Ishikawa (cell line): ENCODE measurements around the gene SORBS2.

Source experiments
- CEBPB ChIP-seq: IDR thresholded peaks from 2 replicates; pipeline ENCODE4 v1.6.1; 2012
- CREB1 ChIP-seq: IDR thresholded peaks from 2 replicates; pipeline ENCODE4 v1.6.1; 2012; ENCODE audit warnings: low read depth
- EGR1 ChIP-seq: IDR thresholded peaks from 2 replicates; pipeline ENCODE4 v1.6.1; 2012
- EP300 ChIP-seq: IDR thresholded peaks from 2 replicates; pipeline ENCODE4 v1.6.1; 2012; ENCODE audit warnings: borderline replicate concordance
- FOXM1 ChIP-seq: IDR thresholded peaks from 2 replicates; pipeline ENCODE4 v1.6.1; 2012; ENCODE audit warnings: low read depth, borderline replicate concordance
- MAX ChIP-seq: IDR thresholded peaks from 2 replicates; pipeline ENCODE4 v1.6.1; 2012
- NFIC ChIP-seq: IDR thresholded peaks from 2 replicates; pipeline ENCODE4 v1.6.1; 2012
- RAD21 ChIP-seq: IDR thresholded peaks from 2 replicates; pipeline ENCODE4 v1.6.1; 2012; ENCODE audit warnings: low read depth
- REST ChIP-seq: IDR thresholded peaks from 2 replicates; pipeline ENCODE4 v1.6.1; 2012; ENCODE audit warnings: low read depth, mild to moderate bottlenecking
- TAF1 ChIP-seq: IDR thresholded peaks from 2 replicates; pipeline ENCODE4 v1.6.1; 2012; ENCODE audit warnings: low read depth, mild to moderate bottlenecking
- TCF12 ChIP-seq: IDR thresholded peaks from 2 replicates; pipeline ENCODE4 v1.6.1; 2012; ENCODE audit warnings: low read depth
- TEAD4 ChIP-seq: IDR thresholded peaks from 2 replicates; pipeline ENCODE4 v1.6.1; 2012
- YY1 ChIP-seq: IDR thresholded peaks from 2 replicates; pipeline ENCODE4 v1.6.1; 2012; ENCODE audit warnings: low read depth
- ZBTB7A ChIP-seq: IDR thresholded peaks from 2 replicates; pipeline ENCODE4 v1.6.1; 2012; ENCODE audit warnings: low read depth
- TF ChIP-seq, protein P1 (sequence below): IDR thresholded peaks from 2 replicates; pipeline ENCODE4 v1.6.1; 2012

Gene SORBS2

DNA sequence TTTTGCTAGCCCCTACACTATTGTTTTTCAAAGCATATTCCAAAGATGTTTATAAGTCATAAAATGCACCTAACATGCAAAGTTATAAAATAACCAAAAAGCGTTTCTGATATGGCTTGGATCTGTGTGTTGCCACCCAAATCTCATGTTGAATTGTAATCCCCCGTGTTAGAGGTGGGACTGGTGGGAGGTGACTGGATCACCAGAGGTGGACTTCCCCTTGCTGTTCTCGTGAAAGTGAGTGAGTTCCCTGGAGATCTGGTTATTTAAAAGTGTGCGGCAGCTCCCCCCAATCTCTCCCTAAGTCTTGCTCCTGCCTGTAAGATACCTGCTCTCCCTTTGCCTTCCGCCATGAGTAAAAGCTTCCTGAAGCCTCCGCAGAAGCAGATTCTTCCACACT, 22.8 kb upstream of the SORBS2 start:
- TF ChIP-seq ZBTB7A (no peak), TAF1 (no peak), RAD21 (no peak), TCF12 (no peak), NFIC (no peak), EP300 (no peak), EGR1 (no peak), FOXM1 (no peak), CEBPB (no peak), TEAD4 (no peak), YY1 (no peak), MAX (no peak), CREB1 (no peak)
- TF ChIP-seq, protein P1, sequence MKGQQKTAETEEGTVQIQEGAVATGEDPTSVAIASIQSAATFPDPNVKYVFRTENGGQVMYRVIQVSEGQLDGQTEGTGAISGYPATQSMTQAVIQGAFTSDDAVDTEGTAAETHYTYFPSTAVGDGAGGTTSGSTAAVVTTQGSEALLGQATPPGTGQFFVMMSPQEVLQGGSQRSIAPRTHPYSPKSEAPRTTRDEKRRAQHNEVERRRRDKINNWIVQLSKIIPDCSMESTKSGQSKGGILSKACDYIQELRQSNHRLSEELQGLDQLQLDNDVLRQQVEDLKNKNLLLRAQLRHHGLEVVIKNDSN, result no peak

DNA sequence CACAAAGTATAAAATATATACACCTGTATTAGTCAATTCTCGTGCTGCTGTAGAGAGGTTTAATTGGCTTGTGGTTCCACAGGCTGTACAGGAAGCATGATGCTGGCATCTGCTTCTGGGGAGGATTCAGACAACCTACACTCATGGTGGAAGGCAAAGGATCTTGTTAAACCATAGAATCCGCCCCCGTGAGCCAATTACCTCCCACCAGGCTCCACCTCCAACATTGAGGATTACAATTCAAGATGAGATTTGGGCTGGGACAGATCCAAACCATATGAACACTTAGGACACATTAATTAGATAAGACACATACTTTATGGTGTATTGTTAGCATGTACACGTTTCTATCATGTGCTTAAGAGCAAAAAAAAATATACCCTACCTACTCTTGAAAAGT, 22.1 kb upstream of the SORBS2 start:
- no peak for TF ChIP-seq TCF12
- TF ChIP-seq RAD21, result no peak
- TF ChIP-seq EGR1, result no peak
- TF ChIP-seq TAF1, result no peak
- TF ChIP-seq NFIC, result no peak
- TF ChIP-seq YY1, result no peak
- TF ChIP-seq TEAD4, result no peak
- TF ChIP-seq FOXM1, result no peak
- TF ChIP-seq EP300, result no peak
- TF ChIP-seq, protein P1, result no peak
- no peak for TF ChIP-seq MAX
- TF ChIP-seq REST, result no peak
- no peak for TF ChIP-seq ZBTB7A
- TF ChIP-seq CREB1, result no peak
- TF ChIP-seq CEBPB, result no peak

DNA sequence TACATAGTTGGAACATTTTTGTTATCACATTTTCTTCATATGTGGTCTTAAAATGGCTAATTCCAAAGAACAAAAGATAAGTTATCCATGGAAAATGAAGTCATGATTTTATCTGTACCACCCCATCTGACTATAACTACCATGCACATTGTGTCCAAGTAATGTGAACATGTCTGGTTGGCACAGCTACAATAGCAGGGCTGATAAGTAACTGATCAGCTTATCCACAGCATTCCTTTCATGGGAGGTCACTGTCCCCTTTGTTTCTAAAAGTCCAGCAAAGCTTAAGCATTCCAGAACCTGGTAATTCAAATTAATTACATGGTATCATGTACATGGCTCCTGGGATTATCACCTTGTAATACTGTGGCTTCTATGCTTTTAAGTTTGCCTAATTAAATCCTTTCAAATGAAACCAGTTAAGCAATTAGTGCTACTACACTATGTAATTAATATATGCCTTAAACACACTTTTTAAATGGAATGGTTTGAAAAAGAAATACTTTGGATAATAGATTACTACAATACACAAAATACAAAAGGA, 21.1 kb upstream of the SORBS2 start:
- TF ChIP-seq YY1, result no peak
- TF ChIP-seq CEBPB, result no peak
- no peak for TF ChIP-seq MAX
- TF ChIP-seq CREB1, result no peak
- TF ChIP-seq REST, result no peak
- TF ChIP-seq, protein P1, result no peak
- peak; percentile 52 for TF ChIP-seq NFIC
- peak; percentile 59 for TF ChIP-seq TEAD4
- no peak for TF ChIP-seq EGR1
- no peak for TF ChIP-seq RAD21
- no peak for TF ChIP-seq FOXM1
- no peak for TF ChIP-seq TCF12
- TF ChIP-seq TAF1, result no peak
- TF ChIP-seq EP300, result no peak
- TF ChIP-seq ZBTB7A, result no peak

DNA sequence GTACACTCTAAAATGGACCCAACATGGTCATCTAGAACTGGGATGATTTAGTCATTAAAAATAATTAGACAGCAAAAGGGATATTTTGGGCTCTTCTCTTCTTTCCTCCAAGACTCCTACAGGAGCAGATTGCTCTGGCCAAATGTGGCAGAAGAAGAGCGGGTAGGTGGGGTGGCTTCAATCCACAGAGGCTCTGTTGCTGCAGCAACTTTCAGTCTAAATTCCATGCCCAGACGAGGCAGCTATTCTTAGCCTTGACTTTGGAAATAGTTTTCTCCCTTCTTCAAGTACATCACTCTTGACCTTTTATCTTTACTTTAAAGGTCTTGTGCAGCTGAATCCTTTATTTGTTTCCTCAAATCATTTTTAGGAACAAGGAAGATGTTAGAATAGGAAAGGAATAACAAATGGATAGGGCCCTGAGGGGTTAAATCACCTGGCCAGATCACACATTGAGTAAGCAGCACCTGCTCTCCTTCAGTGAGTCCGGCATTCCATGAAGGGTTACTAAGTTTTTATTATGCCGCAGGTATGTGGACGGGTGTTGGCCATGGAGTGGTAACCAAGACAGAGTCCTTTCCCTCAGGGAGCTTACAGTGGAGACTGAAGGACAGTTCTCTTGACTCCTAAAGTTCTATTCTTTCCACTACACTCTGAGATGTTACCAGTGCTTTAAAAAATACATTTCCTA, 19.3 kb upstream of the SORBS2 start:
- TF ChIP-seq, protein P1, result no peak
- TF ChIP-seq TEAD4, result 0 out of 2 replicates have a peak, but pooled peaks have one; percentile 11

- no peak for TF ChIP-seq FOXM1
- TF ChIP-seq NFIC, result no peak
- TF ChIP-seq TAF1, result no peak
These were observed 18.4 kb upstream of the SORBS2 start for GRCh38 chr4:185830263-185830994.
